H9 (cell line): ENCODE data around the gene NPAS2. TPM values are rescaled to one million over a fixed set of nuclear protein-coding genes. Genes with fewer than 3 reads are reported as not detected.

Experiments used
- DNase-seq: peaks from one replicate; pipeline ENCODE4 v3.0.0-alpha.2; 2017
- H2AFZ ChIP-seq: one replicate; pipeline ENCODE4 v1.6.1; 2013; ENCODE audit warnings: mild to moderate bottlenecking, low read length, control low read depth, moderate library complexity
- H2AK5ac ChIP-seq: 2 replicates; pipeline ENCODE4 v1.6.1; 2013; ENCODE audit warnings: low read length, control low read depth, mixed read lengths; ENCODE audit not compliant: insufficient read length
- H2BK120ac ChIP-seq: one replicate; pipeline ENCODE4 v1.6.1; 2013; ENCODE audit warnings: low read depth, mild to moderate bottlenecking, low read length, control low read depth, inconsistent platforms; ENCODE audit not compliant: poor library complexity, severe bottlenecking
- H2BK12ac ChIP-seq: 2 replicates; pipeline ENCODE4 v1.6.1; 2013; ENCODE audit warnings: low read length, control low read depth, mixed read lengths, low read depth; ENCODE audit not compliant: insufficient read length
- H2BK15ac ChIP-seq: 2 replicates; pipeline ENCODE4 v1.6.1; 2013; ENCODE audit warnings: low read depth, low read length, control low read depth
- H2BK20ac ChIP-seq: one replicate; pipeline ENCODE4 v1.6.1; 2013; ENCODE audit warnings: low read depth, mild to moderate bottlenecking, low read length, control low read depth, inconsistent platforms; ENCODE audit not compliant: poor library complexity, severe bottlenecking
- H2BK5ac ChIP-seq: 2 replicates; pipeline ENCODE4 v1.6.1; 2013; ENCODE audit warnings: low read length, control low read depth, mixed read lengths; ENCODE audit not compliant: insufficient read length
- H3K14ac ChIP-seq: 2 replicates; pipeline ENCODE4 v1.6.1; 2013; ENCODE audit warnings: low read length, control low read depth; ENCODE audit not compliant: insufficient read depth
- H3K18ac ChIP-seq: 2 replicates; pipeline ENCODE4 v1.6.1; 2013; ENCODE audit warnings: low read depth, mild to moderate bottlenecking, mixed read lengths, low read length, control low read depth; ENCODE audit not compliant: insufficient read length
- H3K23ac ChIP-seq: 2 replicates; pipeline ENCODE4 v1.6.1; 2013; ENCODE audit warnings: low read length, control low read depth, mixed read lengths, low read depth; ENCODE audit not compliant: insufficient read length
- H3K23me2 ChIP-seq: 2 replicates; pipeline ENCODE4 v1.6.1; 2013; ENCODE audit warnings: low read depth, mild to moderate bottlenecking, mixed read lengths, low read length, control low read depth; ENCODE audit not compliant: insufficient read length, poor library complexity, severe bottlenecking
- H3K27ac ChIP-seq: 2 replicates; pipeline ENCODE4 v1.5.1; 2013; ENCODE audit warnings: low read length, control low read depth, mixed read lengths, low read depth; ENCODE audit not compliant: insufficient read length
- H3K27me3 ChIP-seq: 2 replicates; pipeline ENCODE4 v1.6.1; 2013; ENCODE audit warnings: low read length, control low read depth, inconsistent platforms; ENCODE audit not compliant: insufficient read depth
- H3K4ac ChIP-seq: 2 replicates; pipeline ENCODE4 v1.6.1; 2013; ENCODE audit warnings: low read depth, mild to moderate bottlenecking, control low read depth, inconsistent platforms, low read length, moderate library complexity
- H3K4me1 ChIP-seq: 2 replicates; pipeline ENCODE4 v1.6.1; 2013; ENCODE audit warnings: low read length, control low read depth, inconsistent platforms; ENCODE audit not compliant: insufficient read depth
- H3K4me2 ChIP-seq: 2 replicates; pipeline ENCODE4 v1.6.1; 2013; ENCODE audit warnings: low read length, control low read depth, mixed read lengths; ENCODE audit not compliant: insufficient read length, insufficient read depth
- H3K56ac ChIP-seq: 2 replicates; pipeline ENCODE4 v1.6.1; 2013; ENCODE audit warnings: low read depth, mild to moderate bottlenecking, mixed read lengths, low read length, control low read depth; ENCODE audit not compliant: insufficient read length
- H3K79me1 ChIP-seq: 2 replicates; pipeline ENCODE4 v1.6.1; 2013; ENCODE audit warnings: low read depth, mild to moderate bottlenecking, moderate library complexity, low read length, control low read depth, inconsistent platforms; ENCODE audit not compliant: insufficient read depth, poor library complexity, severe bottlenecking
- H3K79me2 ChIP-seq: 2 replicates; pipeline ENCODE4 v1.6.1; 2013; ENCODE audit warnings: low read length, control low read depth, inconsistent platforms; ENCODE audit not compliant: insufficient read depth
- H3K9ac ChIP-seq: 2 replicates; pipeline ENCODE4 v1.6.1; 2013; ENCODE audit warnings: low read length, control low read depth, mixed read lengths; ENCODE audit not compliant: insufficient read length; ENCODE audit errors: extremely low read depth
- H3K9me3 ChIP-seq: one replicate; pipeline ENCODE4 v1.6.1; 2013; ENCODE audit warnings: low read depth, low read length, inconsistent platforms; ENCODE audit not compliant: control insufficient read depth
- H3T11ph ChIP-seq: one replicate; pipeline ENCODE4 v1.6.1; 2013; ENCODE audit warnings: mild to moderate bottlenecking, low read length, control low read depth, inconsistent platforms
- H4K20me1 ChIP-seq: one replicate; pipeline ENCODE4 v1.6.1; 2013; ENCODE audit not compliant: control insufficient read depth, insufficient read length, insufficient read depth
- H4K5ac ChIP-seq: 2 replicates; pipeline ENCODE4 v1.6.1; 2013; ENCODE audit warnings: low read depth, mild to moderate bottlenecking, mixed read lengths, low read length, control low read depth; ENCODE audit not compliant: insufficient read length
- H4K8ac ChIP-seq: replicated peaks from 2 replicates; pipeline ENCODE4 v1.6.1; 2013; ENCODE audit warnings: low read length, control low read depth, mixed read lengths, low read depth; ENCODE audit not compliant: insufficient read length
- H4K91ac ChIP-seq: 2 replicates; pipeline ENCODE4 v1.6.1; 2013; ENCODE audit warnings: low read depth, mild to moderate bottlenecking, moderate library complexity, mixed read lengths, low read length, control low read depth; ENCODE audit not compliant: insufficient read length
- H3K27ac Mint-ChIP-seq, 3 experiments: 2 replicates in 2 of 3; 3 replicates in 1 of 3; pipeline ENCODE4 v1.8.0; 2020 to 2021; ENCODE audit warnings: mixed read lengths in 3 of 3, mild to moderate bottlenecking in 1 of 3, moderate library complexity in 1 of 3
- H3K27me3 Mint-ChIP-seq: 2 replicates; pipeline ENCODE4 v1.8.0; 2021; ENCODE audit warnings: low read depth, mild to moderate bottlenecking, moderate library complexity, mixed read lengths
- H3K36me3 Mint-ChIP-seq, 3 experiments: 2 replicates in 2 of 3; 3 replicates in 1 of 3; pipeline ENCODE4 v1.8.0; 2020 to 2021; ENCODE audit warnings: low read depth in 3 of 3, mixed read lengths in 3 of 3; ENCODE audit not compliant: insufficient read depth in 1 of 3
- H3K4me1 Mint-ChIP-seq, 2 experiments: 2 replicates each; pipeline ENCODE4 v1.8.0; 2020; ENCODE audit warnings: mixed read lengths in 2 of 2
- H3K4me3 Mint-ChIP-seq, 2 experiments: 2 replicates in 1 of 2; 3 replicates in 1 of 2; pipeline ENCODE4 v1.8.0; 2020 to 2021; ENCODE audit warnings: mild to moderate bottlenecking in 2 of 2, mixed read lengths in 2 of 2, moderate library complexity in 1 of 2
- H3K9me3 Mint-ChIP-seq, 2 experiments: 2 replicates in 1 of 2; 3 replicates in 1 of 2; pipeline ENCODE4 v1.8.0; 2020; ENCODE audit warnings: mild to moderate bottlenecking in 2 of 2, mixed read lengths in 2 of 2, moderate library complexity in 1 of 2
- CTCF ChIP-seq: fragments of 200-600 bp; sonication (generic); conservative IDR thresholded peaks from 3 replicates; pipeline ENCODE4 v1.8.0; 2021; ENCODE audit warnings: antibody characterized with exemption, mild to moderate bottlenecking
- WGBS: extraction: QIAGEN DNeasy Blood & Tissue Kit; methylation state at CpG from one replicate; pipeline ENCODE4 v1.1.7; 2013; ENCODE audit warnings: missing lambda C conversion rate, low lambda C conversion rate, mixed read lengths; ENCODE audit not compliant: insufficient read length; ENCODE audit errors: extremely low coverage; 5-methylcytosine and 5-hydroxymethylcytosine counted together
- total RNA-seq: library from RNA; stranded (reverse); gene quantifications from 2 replicates; pipeline ENCODE4 v1.2.1, GENCODE V29; 2021

The NPAS2 gene
- total RNA-seq, 1 experiment from 2014 or later, result 1.3 TPM

DNA sequence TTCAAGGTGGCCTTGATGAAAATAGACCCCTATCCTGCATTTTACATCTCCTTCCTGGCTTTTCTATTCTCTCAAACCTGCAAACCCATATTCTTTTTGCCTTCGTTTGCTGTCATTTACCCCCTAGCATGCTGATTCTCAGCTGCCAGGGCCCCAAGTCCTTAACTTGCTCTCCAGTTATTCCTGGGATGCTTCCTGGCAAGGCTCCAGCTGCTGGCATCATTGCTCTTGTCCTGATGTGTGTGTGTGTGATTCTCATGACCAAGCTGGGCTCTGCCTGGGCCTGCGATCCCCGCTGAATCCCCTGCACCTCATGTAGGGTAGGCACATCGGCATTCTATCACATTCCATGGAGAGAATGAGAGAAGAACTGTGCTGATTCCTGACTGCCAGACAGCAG lies 11.9 kb downstream of the NPAS2 start:
- no peak overlapping the region for H4K8ac ChIP-seq
- no CpG with 5 or more reads among the region's 4 CpGs for WGBS
- no peak overlapping the region for H2BK12ac ChIP-seq
- H3K4me2 ChIP-seq, result no peak overlapping the region
- no peaks in the 10 kb centered on the region for H4K20me1 ChIP-seq
- no peak overlapping the region for H4K5ac ChIP-seq
- H2BK5ac ChIP-seq, result no peak overlapping the region
- H3K4ac ChIP-seq, result no peak overlapping the region
- no peak overlapping the region for H3K56ac ChIP-seq
- no peaks in the 10 kb centered on the region for H3K9me3 ChIP-seq
- no peak overlapping the region for H3K18ac ChIP-seq
- no peak overlapping the region for H3K27ac Mint-ChIP-seq
- no peak overlapping the region for H3K9ac ChIP-seq
- no peaks in the 10 kb centered on the region for H3K4me1 ChIP-seq
- H2AK5ac ChIP-seq, result no peak overlapping the region
- H4K91ac ChIP-seq, result no peak overlapping the region
- H2BK120ac ChIP-seq, result no peak overlapping the region
- no peak overlapping the region for H2AFZ ChIP-seq
- no peak overlapping the region for H2BK15ac ChIP-seq
- H3K79me1 ChIP-seq, result no peaks in the 10 kb centered on the region
- no peak for DNase-seq
- no peak for TF ChIP-seq CTCF
- no peak overlapping the region for H3K23ac ChIP-seq
- no peak overlapping the region for H3K27ac ChIP-seq
- H3K9me3 Mint-ChIP-seq, result peaks cover 5 to 11% of the 10 kb centered on the region in 2 experiments; a peak in 3 of 5 replicates
- H3K4me1 Mint-ChIP-seq, result no peaks in the 10 kb centered on the region
- peaks cover 4% of the 10 kb centered on the region; the same call in 1 of the 2 replicates for H3K27me3 Mint-ChIP-seq
- no peak overlapping the region for H3K4me3 Mint-ChIP-seq
- no peaks in the 10 kb centered on the region for H3K27me3 ChIP-seq
- H3K36me3 Mint-ChIP-seq, result no peaks in the 10 kb centered on the region; a peak in 2 of 7 replicates
- no peak overlapping the region for H2BK20ac ChIP-seq
- no peaks in the 10 kb centered on the region for H3K79me2 ChIP-seq
- H3K14ac ChIP-seq, result no peak overlapping the region; the same call in 1 of the 2 replicates
- no peaks in the 10 kb centered on the region for H3K23me2 ChIP-seq
- no peak overlapping the region for H3T11ph ChIP-seq
